ENCODE data around the gene FAM241B.

- TF ChIP-seq POLR2A (IDR thresholded peaks at IDR 0.05; ENCODE audit: borderline replicate concordance, extremely low read depth, insufficient read depth, insufficient read length), result no peak
- no peak for TF ChIP-seq JUND (IDR thresholded peaks at IDR 0.05)
- TF ChIP-seq CTCF (IDR thresholded peaks at IDR 0.05 in 2 of 3, conservative IDR thresholded peaks at IDR 0.05 in 1 of 3; ENCODE audit: borderline replicate concordance in 1 of 3, insufficient read depth in 1 of 3, low read depth in 2 of 3, low read length in 2 of 3), result no peak
- TF ChIP-seq REST (IDR thresholded peaks at IDR 0.05; ENCODE audit: low read depth), result no peak
- no peak for TF ChIP-seq POLR2AphosphoS5 (IDR thresholded peaks at IDR 0.05; ENCODE audit: low read depth, low read length)
- no peak for TF ChIP-seq EGR1 (IDR thresholded peaks at IDR 0.05; ENCODE audit: low read depth)
- no peak for TF ChIP-seq RAD21 (IDR thresholded peaks at IDR 0.05; ENCODE audit: low read depth)
- TF ChIP-seq YY1 (IDR thresholded peaks at IDR 0.05; ENCODE audit: extremely low read depth, insufficient replicate concordance, low read depth, low read length), result no peak
- TF ChIP-seq EZH2phosphoT487 (IDR thresholded peaks at IDR 0.05; ENCODE audit: borderline replicate concordance), result no peak
- no peak for TF ChIP-seq ELF1 (IDR thresholded peaks at IDR 0.05; ENCODE audit: borderline replicate concordance, low read depth)
- TF ChIP-seq CEBPB (IDR thresholded peaks at IDR 0.05; ENCODE audit: low read depth), result no peak
- TF ChIP-seq CBX3 (IDR thresholded peaks at IDR 0.05; ENCODE audit: low read depth), result no peak
Observed at GRCh38 chr10:69668721-69669120, 38.7 kb downstream of the FAM241B start.

All from HCT116 (cell line).